Fibroblast of lung (primary cell): ENCODE measurements around the gene LMX1A.

Experiments
- EZH2 ChIP-seq: IDR thresholded peaks from 2 replicates; pipeline ENCODE4 v1.5.1; 2012; ENCODE audit warnings: low read length, control low read depth, mild to moderate bottlenecking; ENCODE audit errors: missing control alignments
- TF ChIP-seq, protein P1 (sequence below), 2 donors: IDR thresholded peaks in 1 of 2; conservative IDR thresholded peaks in 1 of 2; 1 replicate in 1 of 2; 2 replicates in 1 of 2; pipeline ENCODE4 v1.5.1; 2011 to 2012; ENCODE audit warnings: low read length in 2 of 2, control low read depth in 1 of 2, inconsistent platforms in 1 of 2, low read depth in 1 of 2, mild to moderate bottlenecking in 1 of 2

GRCh38 chr1:165383067-165383466 lies 26.6 kb upstream of the LMX1A start:
- TF ChIP-seq, protein P1, sequence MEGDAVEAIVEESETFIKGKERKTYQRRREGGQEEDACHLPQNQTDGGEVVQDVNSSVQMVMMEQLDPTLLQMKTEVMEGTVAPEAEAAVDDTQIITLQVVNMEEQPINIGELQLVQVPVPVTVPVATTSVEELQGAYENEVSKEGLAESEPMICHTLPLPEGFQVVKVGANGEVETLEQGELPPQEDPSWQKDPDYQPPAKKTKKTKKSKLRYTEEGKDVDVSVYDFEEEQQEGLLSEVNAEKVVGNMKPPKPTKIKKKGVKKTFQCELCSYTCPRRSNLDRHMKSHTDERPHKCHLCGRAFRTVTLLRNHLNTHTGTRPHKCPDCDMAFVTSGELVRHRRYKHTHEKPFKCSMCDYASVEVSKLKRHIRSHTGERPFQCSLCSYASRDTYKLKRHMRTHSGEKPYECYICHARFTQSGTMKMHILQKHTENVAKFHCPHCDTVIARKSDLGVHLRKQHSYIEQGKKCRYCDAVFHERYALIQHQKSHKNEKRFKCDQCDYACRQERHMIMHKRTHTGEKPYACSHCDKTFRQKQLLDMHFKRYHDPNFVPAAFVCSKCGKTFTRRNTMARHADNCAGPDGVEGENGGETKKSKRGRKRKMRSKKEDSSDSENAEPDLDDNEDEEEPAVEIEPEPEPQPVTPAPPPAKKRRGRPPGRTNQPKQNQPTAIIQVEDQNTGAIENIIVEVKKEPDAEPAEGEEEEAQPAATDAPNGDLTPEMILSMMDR (conservative IDR thresholded peaks at IDR 0.05 in 1 of 2, IDR thresholded peaks at IDR 0.05 in 1 of 2; ENCODE audit: low read depth in 1 of 2, low read length in 2 of 2) = no peak
- TF ChIP-seq EZH2 = no peak
